PC-9 (cell line): ENCODE results near the gene LGI4.

ENCODE experiments used
- CTCF ChIP-seq: fragments of 200-600 bp; sonication (generic); conservative IDR thresholded peaks from 2 replicates; pipeline ENCODE4 v1.6.1; 2017; ENCODE audit warnings: mixed run types, antibody characterized with exemption, mild to moderate bottlenecking, moderate library complexity
- EZH2 ChIP-seq: fragments of 200-600 bp; sonication (generic); IDR thresholded peaks from 2 replicates; pipeline ENCODE4 v1.8.0; 2017; ENCODE audit warnings: antibody characterized with exemption, low read depth

- TF ChIP-seq CTCF (no peak), EZH2 (no peak)
Measured at GRCh38 chr19:35143818-35144217, 9.0 kb upstream of the LGI4 start.
